IPS-18a (cell line): Measurements from ENCODE around the gene MUCL3.
A peak's percentile ranks its signal among the peaks of the same experiment; 100 is the strongest.

ENCODE experiments used
- H3K27ac ChIP-seq: one replicate; pipeline ENCODE4 v1.5.1; 2013; ENCODE audit warnings: low read length
- H3K27me3 ChIP-seq: one replicate; pipeline ENCODE4 v1.6.1; 2013; ENCODE audit warnings: mild to moderate bottlenecking, low read length; ENCODE audit not compliant: control insufficient read depth, insufficient read depth
- H3K36me3 ChIP-seq: one replicate; pipeline ENCODE4 v1.6.1; 2013; ENCODE audit warnings: low read depth, low read length; ENCODE audit not compliant: control insufficient read depth
- H3K4me1 ChIP-seq: one replicate; pipeline ENCODE4 v1.6.1; 2013; ENCODE audit warnings: low read depth, low read length; ENCODE audit not compliant: control insufficient read depth
- H3K4me3 ChIP-seq: one replicate; pipeline ENCODE4 v1.5.1; 2013; ENCODE audit warnings: low read length
- H3K9ac ChIP-seq: one replicate; pipeline ENCODE4 v1.6.1; 2013; ENCODE audit warnings: mild to moderate bottlenecking, low read length, moderate library complexity
- H3K9me3 ChIP-seq: one replicate; pipeline ENCODE4 v1.6.1; 2013; ENCODE audit warnings: low read depth, low read length; ENCODE audit not compliant: control insufficient read depth

The MUCL3 gene

DNA sequence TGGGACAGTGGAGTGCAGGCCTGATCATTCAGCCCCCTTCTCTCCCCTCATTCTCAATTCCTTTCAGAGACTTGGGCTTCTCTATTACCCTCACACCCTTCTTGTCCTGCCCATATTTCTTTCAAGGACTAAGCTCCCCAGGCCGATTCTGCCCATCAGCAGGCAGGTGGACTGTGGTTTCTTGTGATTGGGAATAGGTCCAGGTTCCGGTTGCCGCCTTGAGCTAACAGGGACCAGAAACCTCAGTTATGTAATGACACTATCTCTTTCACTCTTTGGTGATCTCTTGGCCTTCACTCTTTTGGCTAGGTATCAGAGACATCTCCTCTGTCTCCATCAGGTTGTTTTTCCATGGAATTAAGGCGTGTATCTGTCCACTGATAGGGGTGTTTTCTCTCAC is 6.5 kb downstream of the MUCL3 start:
- no peak overlapping the region for H3K9ac ChIP-seq
- no peak overlapping the region for H3K27ac ChIP-seq
- H3K4me1 ChIP-seq, result peaks cover 3% of the 10 kb centered on the region
- no peaks in the 10 kb centered on the region for H3K9me3 ChIP-seq
- H3K36me3 ChIP-seq, result no peaks in the 10 kb centered on the region
- H3K4me3 ChIP-seq, result no peak overlapping the region
- H3K27me3 ChIP-seq, result no peaks in the 10 kb centered on the region

DNA sequence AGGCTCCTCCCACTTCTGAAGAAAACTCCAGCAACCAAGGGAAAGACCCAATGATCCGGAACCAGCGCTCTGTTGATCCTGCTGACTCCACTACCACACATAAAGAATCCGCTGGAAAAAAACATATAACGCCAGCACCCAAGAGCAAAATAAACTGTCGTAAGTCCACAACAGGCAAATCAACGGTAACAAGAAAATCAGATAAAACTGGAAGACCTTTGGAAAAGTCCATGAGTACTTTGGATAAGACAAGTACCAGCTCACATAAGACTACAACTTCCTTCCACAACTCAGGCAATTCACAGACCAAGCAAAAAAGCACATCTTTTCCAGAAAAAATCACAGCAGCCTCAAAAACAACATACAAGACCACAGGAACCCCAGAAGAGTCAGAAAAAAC is 8.0 kb downstream of the MUCL3 start:
- Histone ChIP-seq H3K4me1 (no peaks in the 10 kb centered on the region), H3K27me3 (no peaks in the 10 kb centered on the region)

GRCh38 chr6:30951907-30952469 is 11.2 kb downstream of the MUCL3 start:
- no peak overlapping the region for H3K4me3 ChIP-seq
- H3K27ac ChIP-seq, result no peak overlapping the region
- peaks cover 5% of the 10 kb centered on the region for H3K4me1 ChIP-seq
- H3K9ac ChIP-seq, result no peak overlapping the region
- H3K36me3 ChIP-seq, result no peaks in the 10 kb centered on the region
- peaks cover 27% of the 10 kb centered on the region for H3K27me3 ChIP-seq
- H3K9me3 ChIP-seq, result no peaks in the 10 kb centered on the region

More for the DNA sequence above, 8.0 kb downstream of the MUCL3 start:
- no peaks in the 10 kb centered on the region for H3K36me3 ChIP-seq
- no peaks in the 10 kb centered on the region for H3K9me3 ChIP-seq
- H3K27ac ChIP-seq, result no peak overlapping the region
- H3K9ac ChIP-seq, result no peak overlapping the region
- no peak overlapping the region for H3K4me3 ChIP-seq

DNA sequence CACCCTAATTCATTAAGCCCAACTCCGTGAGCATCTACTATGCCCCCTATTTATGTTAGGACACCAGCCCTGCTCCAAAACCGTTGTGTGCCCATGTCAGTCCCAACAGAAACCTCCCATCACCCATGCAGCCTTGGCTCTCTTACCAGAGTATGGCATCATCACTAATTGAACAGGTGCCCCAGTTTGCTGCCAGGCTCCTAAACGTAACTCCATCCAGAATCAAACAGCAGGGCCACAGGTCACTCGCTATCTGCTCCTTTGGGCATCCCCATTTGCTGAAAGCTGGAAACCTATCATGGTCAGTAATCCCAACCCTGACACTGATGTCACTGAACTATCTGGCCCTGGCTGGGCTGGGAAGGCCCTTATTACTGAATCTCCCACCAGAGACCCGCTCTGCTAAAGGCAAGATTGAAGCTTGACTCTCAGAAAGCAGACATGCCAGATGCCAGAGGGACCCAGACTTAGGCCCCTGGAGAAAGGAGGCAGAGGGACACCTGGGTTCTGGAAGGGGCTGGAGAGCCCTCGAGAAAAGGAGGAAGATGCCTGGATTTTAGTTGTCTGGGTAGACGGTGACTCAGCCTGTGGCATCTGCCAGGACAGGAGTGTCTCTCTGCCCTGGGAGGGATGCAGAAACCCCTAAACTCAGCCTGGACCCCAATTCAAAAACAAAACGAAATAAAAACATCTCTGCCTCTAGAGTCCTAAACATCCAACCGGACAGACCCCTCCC is 14.0 kb downstream of the MUCL3 start:
- no peaks in the 10 kb centered on the region for H3K36me3 ChIP-seq
- no peaks in the 10 kb centered on the region for H3K9me3 ChIP-seq
- no peak overlapping the region for H3K27ac ChIP-seq
- H3K4me3 ChIP-seq, result peak overlapping the region; percentile 57
- H3K9ac ChIP-seq, result no peak overlapping the region
- peaks cover 5% of the 10 kb centered on the region for H3K4me1 ChIP-seq
- H3K27me3 ChIP-seq, result peaks cover 29% of the 10 kb centered on the region

- Histone ChIP-seq H3K36me3 (no peaks in the 10 kb centered on the region), H3K4me3 (peak overlapping the region; percentile 57), H3K27ac (no peak overlapping the region), H3K27me3 (peaks cover 29% of the 10 kb centered on the region), H3K4me1 (peaks cover 5% of the 10 kb centered on the region), H3K9me3 (no peaks in the 10 kb centered on the region), H3K9ac (no peak overlapping the region)
These were observed 14.7 kb downstream of the MUCL3 start for GRCh38 chr6:30955367-30956042.

DNA sequence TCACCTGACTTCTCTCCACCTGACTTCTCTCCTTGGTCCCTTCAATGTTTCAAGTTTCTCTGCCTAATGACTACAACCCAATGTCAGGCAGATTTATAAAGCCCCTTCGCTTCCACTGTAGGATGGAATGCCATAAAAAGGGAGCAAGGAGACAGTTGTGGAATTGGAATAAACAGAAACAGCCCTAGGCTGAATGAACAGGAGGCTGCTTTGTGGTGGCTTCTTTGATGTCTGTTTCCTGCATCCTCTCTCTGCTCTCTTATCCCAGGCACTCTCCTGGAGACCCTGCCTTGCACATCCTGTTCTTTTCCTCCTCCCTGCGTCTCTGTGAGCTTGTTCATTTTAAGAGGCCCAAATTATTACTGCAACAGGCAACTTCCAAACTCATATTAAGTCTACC is 16.9 kb downstream of the MUCL3 start:
- Histone ChIP-seq H3K9me3 (no peaks in the 10 kb centered on the region), H3K27me3 (peaks cover 29% of the 10 kb centered on the region), H3K4me1 (peaks cover 5% of the 10 kb centered on the region), H3K36me3 (no peaks in the 10 kb centered on the region), H3K9ac (no peak overlapping the region), H3K27ac (no peak overlapping the region), H3K4me3 (no peak overlapping the region)

DNA sequence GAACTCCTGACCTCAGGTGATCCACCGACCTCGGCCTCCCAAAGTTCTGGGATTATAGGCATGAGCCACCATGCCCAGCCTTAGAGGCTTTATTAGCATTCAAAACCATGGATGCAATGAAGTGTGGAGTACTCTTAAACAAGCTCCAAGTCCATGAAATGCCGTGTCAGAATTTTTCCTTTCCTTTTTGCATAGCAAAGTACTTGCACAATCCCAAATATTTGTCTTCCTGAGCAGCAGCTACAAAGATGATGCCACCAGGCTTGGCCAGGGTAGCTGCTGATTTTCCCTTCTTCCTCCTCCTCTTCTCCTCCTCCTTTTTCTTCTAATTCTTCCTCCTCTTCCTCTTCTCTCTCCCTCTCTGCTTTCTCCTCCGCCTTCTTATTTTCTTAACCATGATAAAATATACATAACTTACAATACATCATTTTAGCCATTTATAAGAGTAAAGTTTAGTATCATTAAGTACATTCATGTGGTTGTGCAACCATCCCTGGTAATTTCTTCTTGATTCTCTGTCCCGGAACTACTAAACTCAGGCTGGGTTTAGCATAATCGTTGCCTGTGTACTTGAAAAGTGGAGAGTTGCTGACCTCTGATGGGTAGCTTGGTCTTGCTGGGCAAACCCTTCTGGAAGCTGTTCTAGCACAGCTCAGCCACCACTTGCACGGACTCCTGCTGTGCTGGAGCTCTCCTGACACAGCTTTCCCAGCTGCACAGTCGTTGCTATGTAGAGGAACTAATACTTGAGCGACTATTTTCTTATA is 20.3 kb downstream of the MUCL3 start:
- peaks cover 11% of the 10 kb centered on the region for H3K27me3 ChIP-seq

DNA sequence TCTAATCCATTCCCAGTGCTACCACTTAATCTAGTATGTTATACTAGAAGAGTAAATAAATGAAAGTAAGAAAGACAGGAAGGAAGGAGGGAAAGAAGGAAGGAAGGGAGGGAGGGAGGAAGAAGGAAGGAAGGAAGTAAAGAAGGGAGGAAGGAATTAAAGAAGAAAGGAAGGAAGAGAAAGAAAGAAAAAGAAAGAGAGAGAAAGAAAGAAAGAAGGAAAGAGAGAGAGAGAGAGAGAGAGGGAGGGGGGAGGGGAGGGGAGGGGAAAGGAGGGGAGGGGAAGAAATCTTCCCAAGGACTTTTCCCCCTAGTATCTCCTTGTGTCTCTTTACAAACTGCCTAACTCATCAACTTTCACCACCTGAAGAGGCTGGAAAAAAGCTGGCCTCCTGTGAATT is 21.9 kb downstream of the MUCL3 start:
- Histone ChIP-seq H3K36me3 (no peaks in the 10 kb centered on the region), H3K4me1 (no peaks in the 10 kb centered on the region), H3K27ac (no peak overlapping the region), H3K27me3 (no peaks in the 10 kb centered on the region), H3K4me3 (no peak overlapping the region), H3K9ac (no peak overlapping the region), H3K9me3 (no peaks in the 10 kb centered on the region)

More for the DNA sequence above, 20.3 kb downstream of the MUCL3 start:
- no peaks in the 10 kb centered on the region for H3K4me1 ChIP-seq
- H3K4me3 ChIP-seq, result no peak overlapping the region
- H3K27ac ChIP-seq, result no peak overlapping the region
- H3K9ac ChIP-seq, result no peak overlapping the region
- H3K36me3 ChIP-seq, result no peaks in the 10 kb centered on the region
- no peaks in the 10 kb centered on the region for H3K9me3 ChIP-seq

DNA sequence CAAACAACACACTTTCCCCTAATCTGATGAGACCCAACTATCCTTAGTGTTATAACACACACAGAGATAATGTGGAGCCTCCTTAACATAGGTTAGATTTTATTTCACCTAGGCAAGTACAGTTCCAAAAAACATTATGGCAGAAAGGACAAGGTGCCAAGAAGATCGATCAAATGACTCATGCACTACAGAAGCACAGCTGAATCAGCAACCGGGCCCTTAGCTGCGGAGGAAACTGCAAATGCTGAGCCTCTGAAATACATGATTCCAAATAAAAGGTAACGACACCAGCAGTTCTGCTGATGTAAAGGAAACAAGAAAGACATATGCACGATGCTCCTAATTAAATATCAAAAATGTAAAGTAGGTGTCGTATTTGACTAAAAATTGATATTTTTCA is 22.9 kb downstream of the MUCL3 start:
- H3K9me3 ChIP-seq, result no peaks in the 10 kb centered on the region
- no peak overlapping the region for H3K9ac ChIP-seq
- no peak overlapping the region for H3K4me3 ChIP-seq
- no peaks in the 10 kb centered on the region for H3K36me3 ChIP-seq
- H3K27ac ChIP-seq, result no peak overlapping the region
- H3K4me1 ChIP-seq, result no peaks in the 10 kb centered on the region
- no peaks in the 10 kb centered on the region for H3K27me3 ChIP-seq

GRCh38 chr6:30964075-30964474 is 23.3 kb downstream of the MUCL3 start:
- Histone ChIP-seq H3K9ac (no peak overlapping the region), H3K27ac (no peak overlapping the region), H3K4me3 (no peak overlapping the region), H3K9me3 (no peaks in the 10 kb centered on the region), H3K4me1 (no peaks in the 10 kb centered on the region), H3K27me3 (no peaks in the 10 kb centered on the region), H3K36me3 (no peaks in the 10 kb centered on the region)

GRCh38 chr6:30965140-30965601 is 24.4 kb downstream of the MUCL3 start:
- Histone ChIP-seq H3K27me3 (no peaks in the 10 kb centered on the region), H3K9me3 (no peaks in the 10 kb centered on the region), H3K4me1 (no peaks in the 10 kb centered on the region), H3K36me3 (no peaks in the 10 kb centered on the region), H3K9ac (no peak overlapping the region), H3K4me3 (no peak overlapping the region), H3K27ac (no peak overlapping the region)
